IMR-90 (cell line): Measurements from ENCODE around the gene PKD2L1.

ENCODE experiments used
- CHD1 ChIP-seq: IDR thresholded peaks from 2 replicates; pipeline ENCODE4 v1.6.1; 2012; ENCODE audit warnings: low read depth, low read length, improper control_type of control experiment
- MAFK ChIP-seq: IDR thresholded peaks from 2 replicates; pipeline ENCODE4 v1.6.1; 2012; ENCODE audit warnings: low read depth, low read length, improper control_type of control experiment
- MAZ ChIP-seq: IDR thresholded peaks from 2 replicates; pipeline ENCODE4 v1.6.1; 2012; ENCODE audit warnings: low read depth, mild to moderate bottlenecking, low read length, improper control_type of control experiment, moderate library complexity, borderline replicate concordance
- RFX5 ChIP-seq: IDR thresholded peaks from 2 replicates; pipeline ENCODE4 v1.8.0; 2012; ENCODE audit warnings: low read depth, mild to moderate bottlenecking, low read length, moderate library complexity
- SMC3 ChIP-seq: fragments of 150-350 bp; IDR thresholded peaks from 2 replicates; pipeline ENCODE4 v1.6.1; 2016; ENCODE audit warnings: low read depth, mild to moderate bottlenecking, antibody characterized with exemption, low read length, moderate library complexity
- TF ChIP-seq, protein P1 (sequence below): conservative IDR thresholded peaks from 2 replicates; pipeline ENCODE4 v1.5.1; 2012; ENCODE audit warnings: mild to moderate bottlenecking, low read depth, low read length, improper control_type of control experiment

DNA sequence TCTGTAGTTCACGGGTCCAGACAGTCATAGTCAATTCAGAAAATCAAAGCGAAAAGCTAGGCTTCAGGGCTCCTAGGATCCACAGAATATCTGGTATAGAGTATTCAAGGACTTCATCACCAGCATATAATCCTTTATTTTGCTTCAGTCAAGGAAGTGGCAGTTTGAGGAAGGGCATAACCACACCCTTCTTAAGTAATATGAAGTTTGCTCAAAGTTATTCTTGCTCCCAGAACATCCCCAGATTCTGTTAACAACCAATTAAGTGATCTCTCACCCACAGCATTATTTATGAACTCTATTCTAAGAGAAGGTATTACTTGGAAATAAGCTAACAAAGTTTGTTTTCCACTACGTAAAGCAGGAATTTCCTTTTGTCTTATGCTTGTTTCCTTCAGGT lies 75.8 kb downstream of the PKD2L1 start:
- TF ChIP-seq, protein P1, sequence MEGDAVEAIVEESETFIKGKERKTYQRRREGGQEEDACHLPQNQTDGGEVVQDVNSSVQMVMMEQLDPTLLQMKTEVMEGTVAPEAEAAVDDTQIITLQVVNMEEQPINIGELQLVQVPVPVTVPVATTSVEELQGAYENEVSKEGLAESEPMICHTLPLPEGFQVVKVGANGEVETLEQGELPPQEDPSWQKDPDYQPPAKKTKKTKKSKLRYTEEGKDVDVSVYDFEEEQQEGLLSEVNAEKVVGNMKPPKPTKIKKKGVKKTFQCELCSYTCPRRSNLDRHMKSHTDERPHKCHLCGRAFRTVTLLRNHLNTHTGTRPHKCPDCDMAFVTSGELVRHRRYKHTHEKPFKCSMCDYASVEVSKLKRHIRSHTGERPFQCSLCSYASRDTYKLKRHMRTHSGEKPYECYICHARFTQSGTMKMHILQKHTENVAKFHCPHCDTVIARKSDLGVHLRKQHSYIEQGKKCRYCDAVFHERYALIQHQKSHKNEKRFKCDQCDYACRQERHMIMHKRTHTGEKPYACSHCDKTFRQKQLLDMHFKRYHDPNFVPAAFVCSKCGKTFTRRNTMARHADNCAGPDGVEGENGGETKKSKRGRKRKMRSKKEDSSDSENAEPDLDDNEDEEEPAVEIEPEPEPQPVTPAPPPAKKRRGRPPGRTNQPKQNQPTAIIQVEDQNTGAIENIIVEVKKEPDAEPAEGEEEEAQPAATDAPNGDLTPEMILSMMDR = no peak
- TF ChIP-seq MAFK (no peak), MAZ (no peak), CHD1 (no peak), RFX5 (no peak), SMC3 (no peak)
